Esophagus squamous epithelium (tissue), 4 donors: Measurements from ENCODE around the gene CDK5R2.

Experiments used
- CTCF ChIP-seq, 6 experiments: fragments of 450-650 bp in 4 of 6; fragments of 200-600 bp in 2 of 6; sonication (generic) in 2 of 6; IDR thresholded peaks; one replicate each; pipeline ENCODE4 v1.5.1; 2016 to 2019; ENCODE audit warnings: antibody characterized with exemption in 6 of 6, mild to moderate bottlenecking in 4 of 6, moderate library complexity in 4 of 6
- POLR2A ChIP-seq, 4 donors: fragments of 450-650 bp; IDR thresholded peaks; one replicate each; pipeline ENCODE4 v1.6.1; 2017; ENCODE audit warnings: antibody characterized with exemption in 4 of 4, mild to moderate bottlenecking in 4 of 4, moderate library complexity in 3 of 4

- TF ChIP-seq POLR2A (IDR thresholded peaks at IDR 0.05) (no peak), CTCF (IDR thresholded peaks at IDR 0.05) (no peak)
These were observed 37.5 kb downstream of the CDK5R2 start for GRCh38 chr2:218996937-218997336.
